Measurements from ENCODE around the gene ACVR1.

ACVR1 gene

DNA sequence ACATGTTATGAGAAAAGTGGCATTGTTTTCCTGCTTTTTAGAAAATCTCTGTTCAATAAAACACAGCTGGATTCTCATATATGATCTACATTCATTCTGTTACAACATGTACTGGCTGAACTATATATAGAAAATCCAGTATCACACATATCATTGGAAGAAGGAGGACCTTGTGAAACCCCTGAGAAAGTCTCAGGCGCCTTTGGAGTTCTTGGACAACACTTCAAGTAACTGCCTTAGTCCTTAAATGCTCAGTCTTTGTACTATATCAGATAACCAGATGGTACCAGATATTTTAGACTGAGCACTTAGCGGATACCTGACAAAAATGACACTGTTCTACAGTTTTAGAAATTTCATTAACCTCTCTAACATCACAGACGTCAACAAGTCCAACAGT, 72.2 kb downstream of the ACVR1 start:
- Histone ChIP-seq H4K20me1 (ENCODE audit: control insufficient read depth, insufficient read depth, low read depth, low read length) (no peaks in the 10 kb centered on the region), H3K27me3 (ENCODE audit: control insufficient read depth, low read length) (no peaks in the 10 kb centered on the region), H3K9me2 (replicated peaks; ENCODE audit: control insufficient read depth, low read length) (no peaks in the 10 kb centered on the region), H3K27ac (ENCODE audit: low read depth, low read length) (no peak overlapping the region), H3F3A (ENCODE audit: control insufficient read depth, insufficient read depth) (no peaks in the 10 kb centered on the region), H3K4me3 (ENCODE audit: low read length) (no peak overlapping the region), H3K4me2 (ENCODE audit: low read length) (no peak overlapping the region), H3K36me3 (ENCODE audit: control insufficient read depth, low read length) (no peaks in the 10 kb centered on the region), H3K79me2 (ENCODE audit: control insufficient read depth, low read length) (no peaks in the 10 kb centered on the region), H3K4me1 (ENCODE audit: control insufficient read depth, low read length) (no peaks in the 10 kb centered on the region), H3K9me3 (ENCODE audit: control insufficient read depth, insufficient read depth, low read length) (no peaks in the 10 kb centered on the region)
- TF ChIP-seq EZH2phosphoT487 (IDR thresholded peaks at IDR 0.05; ENCODE audit: borderline replicate concordance, low read length): no peak
- TF ChIP-seq, protein P1, sequence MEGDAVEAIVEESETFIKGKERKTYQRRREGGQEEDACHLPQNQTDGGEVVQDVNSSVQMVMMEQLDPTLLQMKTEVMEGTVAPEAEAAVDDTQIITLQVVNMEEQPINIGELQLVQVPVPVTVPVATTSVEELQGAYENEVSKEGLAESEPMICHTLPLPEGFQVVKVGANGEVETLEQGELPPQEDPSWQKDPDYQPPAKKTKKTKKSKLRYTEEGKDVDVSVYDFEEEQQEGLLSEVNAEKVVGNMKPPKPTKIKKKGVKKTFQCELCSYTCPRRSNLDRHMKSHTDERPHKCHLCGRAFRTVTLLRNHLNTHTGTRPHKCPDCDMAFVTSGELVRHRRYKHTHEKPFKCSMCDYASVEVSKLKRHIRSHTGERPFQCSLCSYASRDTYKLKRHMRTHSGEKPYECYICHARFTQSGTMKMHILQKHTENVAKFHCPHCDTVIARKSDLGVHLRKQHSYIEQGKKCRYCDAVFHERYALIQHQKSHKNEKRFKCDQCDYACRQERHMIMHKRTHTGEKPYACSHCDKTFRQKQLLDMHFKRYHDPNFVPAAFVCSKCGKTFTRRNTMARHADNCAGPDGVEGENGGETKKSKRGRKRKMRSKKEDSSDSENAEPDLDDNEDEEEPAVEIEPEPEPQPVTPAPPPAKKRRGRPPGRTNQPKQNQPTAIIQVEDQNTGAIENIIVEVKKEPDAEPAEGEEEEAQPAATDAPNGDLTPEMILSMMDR (IDR thresholded peaks at IDR 0.05; ENCODE audit: low read depth, low read length, poor library complexity, severe bottlenecking): no peak

- no peak overlapping the region for H3K4me3 ChIP-seq (ENCODE audit: low read length)
- no peaks in the 10 kb centered on the region for H4K20me1 ChIP-seq (ENCODE audit: control insufficient read depth, insufficient read depth, low read depth, low read length)
- no peaks in the 10 kb centered on the region for H3K9me2 ChIP-seq (replicated peaks; ENCODE audit: control insufficient read depth, low read length)
Observed at GRCh38 chr2:157803476-157803875, 72.7 kb downstream of the ACVR1 start.

DNA sequence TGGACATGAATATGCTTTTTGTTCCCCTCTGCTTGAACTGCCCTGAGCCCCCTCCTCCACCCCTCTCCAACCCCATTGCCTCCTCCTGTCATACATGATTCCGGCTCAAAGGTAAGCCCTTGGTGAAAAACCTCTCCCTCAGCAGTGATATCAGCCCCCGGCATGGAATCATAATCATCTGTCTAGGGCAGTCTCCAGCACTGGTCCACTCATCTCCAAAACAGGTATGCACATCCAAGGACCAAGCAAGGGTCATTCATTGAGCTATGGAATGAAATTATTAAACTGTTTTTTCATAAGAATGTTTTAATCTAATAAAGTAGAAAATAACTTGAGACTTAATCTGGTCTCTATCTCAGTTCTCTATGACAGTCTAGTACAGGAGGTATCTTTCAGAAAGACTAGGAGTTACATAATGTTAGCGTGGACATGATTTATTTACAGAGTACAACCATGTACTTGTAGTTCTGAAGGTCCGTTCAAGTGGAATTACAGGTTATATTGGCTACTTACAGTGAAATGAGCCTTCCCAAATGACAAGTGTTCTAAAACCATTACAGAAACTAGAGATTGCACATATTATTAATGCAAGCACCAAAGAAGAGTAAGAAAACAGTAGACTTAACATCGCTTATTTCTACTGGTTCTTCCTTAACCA, 75.2 kb downstream of the ACVR1 start:
- Histone ChIP-seq H3K9me3 (ENCODE audit: control insufficient read depth, insufficient read depth, low read length) (no peaks in the 10 kb centered on the region), H3F3A (ENCODE audit: control insufficient read depth, insufficient read depth) (no peaks in the 10 kb centered on the region), H3K27me3 (ENCODE audit: control insufficient read depth, low read length) (no peaks in the 10 kb centered on the region), H4K20me1 (ENCODE audit: control insufficient read depth, insufficient read depth, low read depth, low read length) (no peaks in the 10 kb centered on the region), H3K79me2 (ENCODE audit: control insufficient read depth, low read length) (no peaks in the 10 kb centered on the region), H3K4me3 (ENCODE audit: low read length) (no peak overlapping the region), H3K27ac (ENCODE audit: low read depth, low read length) (no peak overlapping the region), H3K4me1 (ENCODE audit: control insufficient read depth, low read length) (no peaks in the 10 kb centered on the region), H3K9me2 (replicated peaks; ENCODE audit: control insufficient read depth, low read length) (no peaks in the 10 kb centered on the region), H3K4me2 (ENCODE audit: low read length) (no peak overlapping the region), H3K36me3 (ENCODE audit: control insufficient read depth, low read length) (no peaks in the 10 kb centered on the region)
- TF ChIP-seq, protein P1 (IDR thresholded peaks at IDR 0.05; ENCODE audit: low read depth, low read length, poor library complexity, severe bottlenecking): no peak
- TF ChIP-seq EZH2phosphoT487 (IDR thresholded peaks at IDR 0.05; ENCODE audit: borderline replicate concordance, low read length): no peak

More at GRCh38 chr2:157803476-157803875, 72.7 kb downstream of the ACVR1 start:
- H3K4me1 ChIP-seq (ENCODE audit: control insufficient read depth, low read length): no peaks in the 10 kb centered on the region
- H3K27me3 ChIP-seq (ENCODE audit: control insufficient read depth, low read length): no peaks in the 10 kb centered on the region
- H3F3A ChIP-seq (ENCODE audit: control insufficient read depth, insufficient read depth): no peaks in the 10 kb centered on the region
- H3K27ac ChIP-seq (ENCODE audit: low read depth, low read length): no peak overlapping the region
- H3K4me2 ChIP-seq (ENCODE audit: low read length): no peak overlapping the region
- H3K9me3 ChIP-seq (ENCODE audit: control insufficient read depth, insufficient read depth, low read length): no peaks in the 10 kb centered on the region
- no peaks in the 10 kb centered on the region for H3K36me3 ChIP-seq (ENCODE audit: control insufficient read depth, low read length)
- H3K79me2 ChIP-seq (ENCODE audit: control insufficient read depth, low read length): no peaks in the 10 kb centered on the region
- TF ChIP-seq EZH2phosphoT487 (IDR thresholded peaks at IDR 0.05; ENCODE audit: borderline replicate concordance, low read length): no peak
- TF ChIP-seq, protein P1 (IDR thresholded peaks at IDR 0.05; ENCODE audit: low read depth, low read length, poor library complexity, severe bottlenecking): no peak
